PC-9 (cell line): ENCODE results near the gene MROH9.

Experiments used
- CTCF ChIP-seq: fragments of 200-600 bp; sonication (generic); conservative IDR thresholded peaks from 2 replicates; pipeline ENCODE4 v1.6.1; 2017; ENCODE audit warnings: mixed run types, antibody characterized with exemption, mild to moderate bottlenecking, moderate library complexity
- EZH2 ChIP-seq: fragments of 200-600 bp; sonication (generic); IDR thresholded peaks from 2 replicates; pipeline ENCODE4 v1.8.0; 2017; ENCODE audit warnings: antibody characterized with exemption, low read depth

DNA sequence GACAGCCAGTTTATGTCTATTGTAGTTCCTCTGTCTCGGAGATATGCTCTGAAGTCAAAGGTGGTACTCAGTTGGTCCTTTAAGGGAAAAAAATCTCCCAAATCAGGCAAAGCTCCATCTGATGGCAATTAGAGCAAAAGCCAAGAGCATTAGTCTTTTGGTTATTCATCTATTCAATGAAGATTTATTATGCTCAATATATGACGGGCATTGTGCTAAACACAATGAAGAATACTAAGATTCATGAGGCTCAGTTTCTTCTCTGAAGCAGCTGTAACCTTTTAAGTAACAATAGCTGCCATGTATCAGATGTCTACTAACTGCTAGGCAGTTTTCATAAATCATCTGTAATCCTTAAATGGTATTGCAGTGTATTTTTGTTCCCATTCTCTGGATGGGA lies 47.6 kb upstream of the MROH9 start:
- TF ChIP-seq CTCF (no peak), EZH2 (no peak)
